ENCODE measurements around the gene CLDN19.
"Not testable (repeated sequence)": the region's sequence is repeated elsewhere in the genome, so short reads cannot be mapped to it uniquely, and the experiment has no call there.

The CLDN19 gene

GRCh38 chr1:42737257-42737656 is 2.8 kb downstream of the CLDN19 start:
- peak; percentile 36 for DNase-seq

- no peak for DNase-seq
These were observed 3.4 kb downstream of the CLDN19 start for GRCh38 chr1:42736571-42737200.

GRCh38 chr1:42736152-42736551 is 3.9 kb downstream of the CLDN19 start:
- DNase-seq: peak; percentile 43

GRCh38 chr1:42735477-42736105 is 4.4 kb downstream of the CLDN19 start:
- DNase-seq: no peak

- DNase-seq: no peak
These were observed 5.0 kb downstream of the CLDN19 start for GRCh38 chr1:42735056-42735455.

GRCh38 chr1:42734201-42735035 is 5.6 kb downstream of the CLDN19 start:
- DNase-seq: no peak

- DNase-seq: no peak
These were observed 6.4 kb downstream of the CLDN19 start for GRCh38 chr1:42733415-42734200.

GRCh38 chr1:42732126-42732680 is 7.8 kb downstream of the CLDN19 start:
- no peak for DNase-seq

GRCh38 chr1:42731585-42731984 is 8.5 kb downstream of the CLDN19 start:
- no peak for DNase-seq

GRCh38 chr1:42730988-42731387 is 9.0 kb downstream of the CLDN19 start:
- DNase-seq: peak; percentile 89

- peak; percentile 21 for DNase-seq
These were observed 10.0 kb downstream of the CLDN19 start for GRCh38 chr1:42730002-42730401.

GRCh38 chr1:42725820-42726219 is 14.2 kb downstream of the CLDN19 start:
- not testable (repeated sequence) for DNase-seq

GRCh38 chr1:42723511-42723910 is 16.5 kb downstream of the CLDN19 start:
- no peak for DNase-seq

GRCh38 chr1:42722403-42722802 is 17.6 kb downstream of the CLDN19 start:
- not testable (repeated sequence) for DNase-seq

- DNase-seq: no peak
These were observed 18.1 kb downstream of the CLDN19 start for GRCh38 chr1:42721926-42722325.

- DNase-seq: peak; percentile 96
These were observed 19.2 kb downstream of the CLDN19 start for GRCh38 chr1:42720868-42721267.

- not testable (repeated sequence) for DNase-seq
These were observed 25.6 kb downstream of the CLDN19 start for GRCh38 chr1:42714441-42714840.

- DNase-seq: no peak
These were observed 26.7 kb downstream of the CLDN19 start for GRCh38 chr1:42713293-42713692.

- DNase-seq: not testable (repeated sequence)
These were observed 27.2 kb downstream of the CLDN19 start for GRCh38 chr1:42712808-42713207.

- DNase-seq: no peak
These were observed 36.1 kb downstream of the CLDN19 start for GRCh38 chr1:42703888-42704464.

- no peak for DNase-seq
These were observed 40.0 kb downstream of the CLDN19 start for GRCh38 chr1:42700006-42700405.

- DNase-seq: no peak
These were observed 41.8 kb downstream of the CLDN19 start for GRCh38 chr1:42698081-42698813.

All from DMS53 (cell line).